Fibroblast of pulmonary artery (primary cell): ENCODE results near the gene THBS4.
"Not testable (repeated sequence)": the region's sequence is repeated elsewhere in the genome, so short reads cannot be mapped to it uniquely, and the experiment has no call there.

Source experiments
- DNase-seq: peaks from one replicate; pipeline ENCODE4 v3.0.0-alpha.2; 2010; ENCODE audit warnings: low read depth
- H3K4me3 ChIP-seq: replicated peaks from 2 replicates; pipeline ENCODE4 v1.5.1; 2011; ENCODE audit warnings: low read depth, mild to moderate bottlenecking, control low read depth, low read length, moderate library complexity
- TF ChIP-seq, protein P1 (sequence below): IDR thresholded peaks from 2 replicates; pipeline ENCODE4 v1.5.1; 2011; ENCODE audit warnings: mild to moderate bottlenecking, control low read depth, low read length, inconsistent platforms; ENCODE audit errors: missing control alignments

The THBS4 gene

GRCh38 chr5:80083101-80083890 lies 48.1 kb downstream of the THBS4 start:
- peak overlapping the region; percentile 36 for H3K4me3 ChIP-seq
- DNase-seq = peak; percentile 80
- TF ChIP-seq, protein P1, sequence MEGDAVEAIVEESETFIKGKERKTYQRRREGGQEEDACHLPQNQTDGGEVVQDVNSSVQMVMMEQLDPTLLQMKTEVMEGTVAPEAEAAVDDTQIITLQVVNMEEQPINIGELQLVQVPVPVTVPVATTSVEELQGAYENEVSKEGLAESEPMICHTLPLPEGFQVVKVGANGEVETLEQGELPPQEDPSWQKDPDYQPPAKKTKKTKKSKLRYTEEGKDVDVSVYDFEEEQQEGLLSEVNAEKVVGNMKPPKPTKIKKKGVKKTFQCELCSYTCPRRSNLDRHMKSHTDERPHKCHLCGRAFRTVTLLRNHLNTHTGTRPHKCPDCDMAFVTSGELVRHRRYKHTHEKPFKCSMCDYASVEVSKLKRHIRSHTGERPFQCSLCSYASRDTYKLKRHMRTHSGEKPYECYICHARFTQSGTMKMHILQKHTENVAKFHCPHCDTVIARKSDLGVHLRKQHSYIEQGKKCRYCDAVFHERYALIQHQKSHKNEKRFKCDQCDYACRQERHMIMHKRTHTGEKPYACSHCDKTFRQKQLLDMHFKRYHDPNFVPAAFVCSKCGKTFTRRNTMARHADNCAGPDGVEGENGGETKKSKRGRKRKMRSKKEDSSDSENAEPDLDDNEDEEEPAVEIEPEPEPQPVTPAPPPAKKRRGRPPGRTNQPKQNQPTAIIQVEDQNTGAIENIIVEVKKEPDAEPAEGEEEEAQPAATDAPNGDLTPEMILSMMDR = peak; percentile 68

- no peak overlapping the region for H3K4me3 ChIP-seq
- no peak for DNase-seq
- TF ChIP-seq, protein P1 = no peak
Observed at GRCh38 chr5:80090884-80091166, 55.7 kb downstream of the THBS4 start.

GRCh38 chr5:80091792-80092192 lies 56.6 kb downstream of the THBS4 start:
- peak; percentile 75 for DNase-seq
- H3K4me3 ChIP-seq = not testable (repeated sequence)
- TF ChIP-seq, protein P1 = peak; percentile 49

GRCh38 chr5:80092486-80093107 lies 57.4 kb downstream of the THBS4 start:
- H3K4me3 ChIP-seq = no peak overlapping the region
- no peak for DNase-seq
- TF ChIP-seq, protein P1 = no peak

DNA sequence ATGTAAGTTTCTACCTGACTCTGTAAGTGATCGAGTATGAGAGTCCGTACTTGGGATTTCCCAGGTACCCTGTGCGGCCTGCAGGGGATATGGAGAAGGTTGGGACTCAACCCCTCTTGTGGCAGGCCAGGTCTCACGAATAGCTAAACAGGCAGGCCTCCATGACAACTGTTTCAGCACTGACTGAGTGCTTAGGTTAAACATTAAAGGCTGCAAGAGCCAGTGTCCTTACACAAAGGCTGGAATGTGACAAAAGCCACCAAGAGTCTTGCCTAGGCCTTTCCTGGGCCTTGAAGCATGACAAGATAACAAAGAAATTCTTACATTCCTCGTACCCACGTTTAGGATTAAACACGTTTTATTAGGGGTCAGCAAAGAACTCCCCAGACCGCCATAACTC lies 58.6 kb downstream of the THBS4 start:
- no peak overlapping the region for H3K4me3 ChIP-seq
- no peak for DNase-seq
- TF ChIP-seq, protein P1 = no peak

DNA sequence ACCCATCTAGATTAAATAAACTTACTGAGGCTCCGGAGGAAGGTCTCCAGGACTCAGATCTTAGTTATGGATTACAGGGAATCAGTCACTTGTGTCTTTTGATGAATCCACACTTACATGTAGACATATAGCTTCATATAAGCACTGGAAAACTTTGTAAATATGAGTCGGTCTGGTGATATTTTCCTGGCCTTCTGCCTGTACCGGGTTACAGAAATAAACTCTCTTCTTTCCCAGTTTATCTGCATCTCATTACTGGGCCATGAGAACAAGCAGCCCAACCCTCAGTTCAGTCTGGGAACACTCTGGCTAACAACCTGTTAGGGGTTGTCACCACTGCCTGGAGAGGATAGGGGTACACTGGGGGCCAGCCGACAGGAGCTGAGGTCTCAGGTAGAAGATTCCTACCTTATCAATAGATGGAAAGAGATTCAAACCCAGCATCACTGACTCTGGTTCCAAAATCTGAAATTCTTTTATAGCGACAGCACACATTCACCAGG lies 59.1 kb downstream of the THBS4 start:
- no peak overlapping the region for H3K4me3 ChIP-seq
- TF ChIP-seq, protein P1 = no peak
- DNase-seq = no peak
